Transverse colon (tissue), 4 donors: ENCODE results near the gene WLS.

Experiments
- POLR2AphosphoS5 ChIP-seq, 3 donors: sonication (generic); formaldehyde crosslinking; IDR thresholded peaks; one replicate each; pipeline ENCODE4 v1.6.1; 2016; ENCODE audit warnings: antibody characterized with exemption in 3 of 3
- TF ChIP-seq, protein P1 (sequence below), 5 experiments: fragments of 200-600 bp in 3 of 5; fragments of 450-650 bp in 2 of 5; sonication (generic) in 3 of 5; IDR thresholded peaks; 1 replicate in 2 of 5; 2 replicates in 3 of 5; pipeline ENCODE4 v1.5.1; 2016 to 2017; ENCODE audit warnings: antibody characterized with exemption in 5 of 5, inconsistent platforms in 3 of 5, mild to moderate bottlenecking in 2 of 5, moderate library complexity in 1 of 5

DNA sequence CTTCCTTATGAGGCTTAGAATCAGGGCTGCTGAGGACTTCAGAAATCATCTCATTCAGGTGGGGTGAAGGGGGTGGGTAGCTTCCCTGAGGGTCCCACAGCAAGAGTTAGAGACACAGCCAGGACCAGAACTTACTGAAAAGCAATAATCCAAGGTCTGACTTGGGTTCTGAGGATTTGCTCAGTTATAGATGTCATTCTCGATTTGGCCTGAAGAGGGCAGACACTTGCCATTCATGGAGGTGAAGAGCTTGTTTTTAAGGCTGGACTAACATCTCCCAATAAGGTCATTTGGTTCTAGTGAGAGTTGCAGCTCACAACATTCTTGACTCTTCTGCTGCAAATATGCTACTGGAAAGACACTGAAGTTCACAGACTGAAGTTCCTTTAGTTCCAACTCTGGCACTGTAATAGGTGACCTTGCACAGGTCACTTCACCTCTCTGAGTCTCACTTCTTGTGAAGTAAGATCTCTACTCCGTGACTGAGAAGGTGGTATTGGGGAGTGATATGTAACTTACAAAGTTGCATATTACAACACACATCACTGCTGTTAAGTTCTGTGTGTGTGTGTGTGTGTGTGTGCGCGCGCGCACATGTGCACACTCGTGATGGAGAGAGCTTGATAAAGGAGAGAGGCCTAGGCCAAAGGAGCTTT, 112.1 kb downstream of the WLS start:
- no peak for TF ChIP-seq POLR2AphosphoS5 (IDR thresholded peaks at IDR 0.05)
- TF ChIP-seq, protein P1, sequence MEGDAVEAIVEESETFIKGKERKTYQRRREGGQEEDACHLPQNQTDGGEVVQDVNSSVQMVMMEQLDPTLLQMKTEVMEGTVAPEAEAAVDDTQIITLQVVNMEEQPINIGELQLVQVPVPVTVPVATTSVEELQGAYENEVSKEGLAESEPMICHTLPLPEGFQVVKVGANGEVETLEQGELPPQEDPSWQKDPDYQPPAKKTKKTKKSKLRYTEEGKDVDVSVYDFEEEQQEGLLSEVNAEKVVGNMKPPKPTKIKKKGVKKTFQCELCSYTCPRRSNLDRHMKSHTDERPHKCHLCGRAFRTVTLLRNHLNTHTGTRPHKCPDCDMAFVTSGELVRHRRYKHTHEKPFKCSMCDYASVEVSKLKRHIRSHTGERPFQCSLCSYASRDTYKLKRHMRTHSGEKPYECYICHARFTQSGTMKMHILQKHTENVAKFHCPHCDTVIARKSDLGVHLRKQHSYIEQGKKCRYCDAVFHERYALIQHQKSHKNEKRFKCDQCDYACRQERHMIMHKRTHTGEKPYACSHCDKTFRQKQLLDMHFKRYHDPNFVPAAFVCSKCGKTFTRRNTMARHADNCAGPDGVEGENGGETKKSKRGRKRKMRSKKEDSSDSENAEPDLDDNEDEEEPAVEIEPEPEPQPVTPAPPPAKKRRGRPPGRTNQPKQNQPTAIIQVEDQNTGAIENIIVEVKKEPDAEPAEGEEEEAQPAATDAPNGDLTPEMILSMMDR (IDR thresholded peaks at IDR 0.05), result peak; percentile 78 to 89 (median 80)
